Left lung (tissue), 10 donors: ENCODE measurements around the gene KRT28. TPM values are rescaled to one million over a fixed set of nuclear protein-coding genes. Genes with fewer than 3 reads are reported as not detected.
"Not testable (repeated sequence)": the region's sequence is repeated elsewhere in the genome, so short reads cannot be mapped to it uniquely, and the experiment has no call there.

Source experiments
- ATAC-seq: fragments of 200-7000 bp; cut with Tn5 transposase; one replicate; pipeline ENCODE4 v1.9.1; 2020; ENCODE audit warnings: moderate library complexity
- DNase-seq, 4 donors: peaks; one replicate each; pipeline ENCODE4 v3.0.0-alpha.2; 2013 to 2020
- H3K27ac ChIP-seq, 2 donors: fragments of 200-600 bp; sonication (generic) in 1 of 2; one replicate each; pipeline versions ENCODE4 v1.5.0 to v1.8.0; 2020 to 2021
- H3K27me3 ChIP-seq, 2 donors: fragments of 200-600 bp; sonication (generic) in 1 of 2; one replicate each; pipeline versions ENCODE4 v1.5.0 to v1.8.0; 2020 to 2021
- H3K36me3 ChIP-seq, 2 donors: fragments of 200-600 bp; sonication (generic) in 1 of 2; one replicate each; pipeline versions ENCODE4 v1.5.0 to v1.8.0; 2020 to 2021
- H3K4me1 ChIP-seq, 2 donors: fragments of 200-600 bp; one replicate each; pipeline ENCODE4 v1.8.0; 2021
- H3K4me3 ChIP-seq, 2 donors: fragments of 200-600 bp; sonication (generic) in 1 of 2; one replicate each; pipeline versions ENCODE4 v1.5.0 to v1.8.0; 2020 to 2021; ENCODE audit warnings: mild to moderate bottlenecking in 1 of 2
- H3K9me3 ChIP-seq, 2 donors: fragments of 200-600 bp; sonication (generic) in 1 of 2; one replicate each; pipeline versions ENCODE4 v1.5.0 to v1.8.0; 2020 to 2021
- intact Hi-C, 2 donors: fragments of 100-400 bp; cut with DNase I; formaldehyde crosslinking; loops; one replicate each; pipeline versions ENCODE4 v1.11.2 to v1.14.2; 2022
- polyA plus RNA-seq, 6 donors: library from polyadenylated mRNA; unstranded; fragments of 120-200 nt; gene quantifications; one replicate each; pipeline ENCODE4 v1.2.1, GENCODE V29; 2013; ENCODE audit not compliant: insufficient read length in 6 of 6
- total RNA-seq, 2 donors: library from RNA; stranded (reverse); fragmentation: NEBNext Ultra II Directional; extraction: Animal tissue kit (Norgen Biotek cat#: 25700); gene quantifications; one replicate each; pipeline ENCODE4 v1.2.1, GENCODE V29; 2021
- TF ChIP-seq, protein P1 (sequence below), 2 donors: fragments of 200-600 bp; sonication (generic) in 1 of 2; IDR thresholded peaks; one replicate each; pipeline versions ENCODE4 v1.5.0 to v1.8.0; 2021; ENCODE audit warnings: antibody characterized with exemption in 2 of 2
- donor health status: DM: no; HTN: yes; CAD: no.
- donor health status: DM: no; HTN: no; CAD: no.

Gene KRT28
- total and polyA plus RNA-seq, 8 donors, result not detected

DNA sequence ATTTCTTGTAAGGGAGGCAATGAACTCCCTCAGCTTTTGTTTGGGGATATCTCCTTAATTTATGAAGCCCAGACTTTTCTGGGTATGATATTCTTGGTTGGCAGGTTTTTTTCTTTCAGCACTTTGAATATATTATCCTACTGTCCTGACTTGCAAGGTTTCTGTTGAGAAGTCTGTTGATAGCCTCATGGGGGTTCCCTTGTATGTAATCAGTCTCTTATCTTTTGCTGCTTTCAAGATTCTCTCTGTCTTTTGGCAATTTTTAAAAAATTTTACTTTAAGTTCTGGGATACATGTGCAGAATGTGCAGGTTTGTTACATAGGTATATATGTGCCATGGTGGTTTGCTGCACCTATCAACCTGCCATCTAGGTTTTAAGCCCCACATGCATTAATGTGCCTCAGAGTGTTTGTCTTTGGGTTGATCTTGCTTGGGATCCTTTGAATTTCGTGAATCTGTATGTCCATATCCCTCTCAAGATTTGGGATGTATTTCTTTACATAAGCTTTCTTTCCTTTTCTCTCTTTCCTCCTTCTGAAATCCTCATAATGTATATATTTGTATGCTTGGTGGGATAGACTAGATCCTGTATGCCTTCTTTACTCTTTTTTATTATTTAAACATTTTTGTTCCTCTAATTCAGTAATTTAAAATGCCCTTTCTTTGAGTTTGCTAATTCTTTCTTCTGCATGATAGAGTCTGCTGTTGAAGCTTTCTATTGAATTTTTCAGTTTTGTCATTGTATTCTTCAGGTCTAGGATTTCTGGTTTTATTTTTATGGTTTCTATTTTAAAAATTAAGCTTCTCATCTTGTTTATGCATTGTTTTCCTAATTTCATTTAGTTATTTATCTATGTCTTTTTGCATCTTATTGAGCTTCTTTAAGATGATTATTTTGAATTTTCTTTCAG lies 39.4 kb downstream of the KRT28 start:
- TF ChIP-seq, protein P1, sequence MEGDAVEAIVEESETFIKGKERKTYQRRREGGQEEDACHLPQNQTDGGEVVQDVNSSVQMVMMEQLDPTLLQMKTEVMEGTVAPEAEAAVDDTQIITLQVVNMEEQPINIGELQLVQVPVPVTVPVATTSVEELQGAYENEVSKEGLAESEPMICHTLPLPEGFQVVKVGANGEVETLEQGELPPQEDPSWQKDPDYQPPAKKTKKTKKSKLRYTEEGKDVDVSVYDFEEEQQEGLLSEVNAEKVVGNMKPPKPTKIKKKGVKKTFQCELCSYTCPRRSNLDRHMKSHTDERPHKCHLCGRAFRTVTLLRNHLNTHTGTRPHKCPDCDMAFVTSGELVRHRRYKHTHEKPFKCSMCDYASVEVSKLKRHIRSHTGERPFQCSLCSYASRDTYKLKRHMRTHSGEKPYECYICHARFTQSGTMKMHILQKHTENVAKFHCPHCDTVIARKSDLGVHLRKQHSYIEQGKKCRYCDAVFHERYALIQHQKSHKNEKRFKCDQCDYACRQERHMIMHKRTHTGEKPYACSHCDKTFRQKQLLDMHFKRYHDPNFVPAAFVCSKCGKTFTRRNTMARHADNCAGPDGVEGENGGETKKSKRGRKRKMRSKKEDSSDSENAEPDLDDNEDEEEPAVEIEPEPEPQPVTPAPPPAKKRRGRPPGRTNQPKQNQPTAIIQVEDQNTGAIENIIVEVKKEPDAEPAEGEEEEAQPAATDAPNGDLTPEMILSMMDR (IDR thresholded peaks at IDR 0.05), result no peak
- DNase-seq (no peak), ATAC-seq (no peak)
- Histone ChIP-seq H3K27me3 (no peaks in the 10 kb centered on the region), H3K9me3 (peaks cover 0 to 59% of the 10 kb centered on the region in 2 donors), H3K4me3 (no peak overlapping the region), H3K27ac (no peak overlapping the region), H3K36me3 (no peaks in the 10 kb centered on the region), H3K4me1 (no peaks in the 10 kb centered on the region)
- intact Hi-C loops, result no loop called here

DNA sequence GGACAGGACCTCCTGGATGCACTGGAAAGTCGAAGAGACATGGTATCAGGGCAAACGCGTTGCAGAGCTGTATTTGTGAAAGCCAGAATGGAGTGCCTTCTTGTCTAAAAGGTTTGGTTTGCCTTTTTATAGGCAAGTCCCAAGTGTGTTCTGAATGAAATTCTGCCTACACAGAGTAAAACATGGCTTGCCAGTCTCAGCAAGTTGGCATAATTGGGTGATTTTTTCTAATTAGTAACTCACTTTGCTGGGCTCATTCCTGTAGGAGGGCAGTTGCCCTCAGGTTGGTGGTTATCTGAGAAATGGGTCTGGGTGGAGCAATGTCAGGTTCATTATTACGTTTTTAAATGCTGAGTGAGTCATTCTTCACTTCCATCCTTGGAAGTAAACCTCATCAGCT lies 44.5 kb downstream of the KRT28 start, which contains the start of gene KRT25:
TSS of gene KRT25 (minus strand) at position 101 of the 400 bp plus-strand sequence. CDS start at position 41, 60 bp downstream.
- H3K27me3 ChIP-seq, result peaks cover 0 to 5% of the 10 kb centered on the region in 2 donors
- no peak within 1 kb of the TSS for H3K4me3 ChIP-seq
- DNase-seq (no peak), ATAC-seq (no peak)
- TF ChIP-seq, protein P1 (IDR thresholded peaks at IDR 0.05), result no peak
- peaks cover 0 to 19% of the 10 kb centered on the region in 2 donors for H3K9me3 ChIP-seq
- H3K36me3 ChIP-seq, result no peaks in the 10 kb centered on the region
- H3K27ac ChIP-seq, result no peak within 1 kb of the TSS
- intact Hi-C loops, result no loop called here
- no peaks in the 10 kb centered on the region for H3K4me1 ChIP-seq

DNA sequence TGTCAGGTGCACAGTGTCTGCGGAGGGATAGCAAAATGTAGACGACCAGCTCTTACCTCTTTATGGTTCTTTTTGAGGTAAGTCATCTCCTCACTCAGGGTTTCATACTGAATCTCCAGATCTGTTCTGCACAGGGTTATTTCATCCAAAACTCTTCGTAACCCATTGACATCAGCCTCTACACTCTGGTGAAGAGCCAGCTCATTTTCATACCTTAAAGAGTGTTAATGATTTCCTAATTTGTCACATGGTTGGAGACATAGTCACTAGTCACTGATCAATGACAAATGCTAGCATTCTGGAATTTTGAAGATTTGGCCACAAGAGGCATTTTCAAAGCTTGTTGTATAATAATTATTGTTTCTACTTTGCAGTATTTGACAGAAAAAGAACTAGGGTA lies 46.0 kb downstream of the KRT28 start:
- TF ChIP-seq, protein P1 (IDR thresholded peaks at IDR 0.05), result no peak
- Histone ChIP-seq H3K36me3 (no peaks in the 10 kb centered on the region), H3K27me3 (peaks cover 0 to 9% of the 10 kb centered on the region in 2 donors), H3K9me3 (peaks cover 0 to 5% of the 10 kb centered on the region in 2 donors), H3K27ac (no peak overlapping the region), H3K4me1 (no peaks in the 10 kb centered on the region), H3K4me3 (no peak overlapping the region)
- intact Hi-C loops, result no loop called here
- ATAC-seq (no peak), DNase-seq (no peak)

DNA sequence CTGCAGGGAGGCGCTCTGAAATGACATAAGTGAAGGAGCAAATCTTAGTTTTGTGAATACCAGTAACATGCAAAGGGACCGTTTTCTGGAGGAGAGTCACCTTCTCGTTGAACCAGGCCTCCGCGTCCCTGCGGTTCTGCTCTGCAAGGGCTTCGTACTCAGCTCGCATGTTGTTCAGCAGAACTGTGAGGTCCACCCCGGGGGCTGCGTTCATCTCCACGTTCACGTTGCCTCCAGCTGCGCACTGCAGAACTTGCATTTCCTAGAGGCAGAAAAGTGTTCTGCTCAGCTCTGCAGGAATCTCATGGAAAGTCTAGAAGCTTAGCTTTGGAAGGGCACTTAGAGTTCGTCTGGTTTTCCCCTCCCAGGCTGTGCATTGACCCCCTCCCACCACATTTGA lies 48.7 kb downstream of the KRT28 start:
- Histone ChIP-seq H3K27ac (no peak overlapping the region), H3K9me3 (no peaks in the 10 kb centered on the region), H3K27me3 (peaks cover 0 to 10% of the 10 kb centered on the region in 2 donors), H3K4me3 (no peak overlapping the region), H3K36me3 (no peaks in the 10 kb centered on the region), H3K4me1 (no peaks in the 10 kb centered on the region)
- intact Hi-C loops, result no loop called here
- DNase-seq, result peak in 1 of 4 donors; percentile 65
- TF ChIP-seq, protein P1 (IDR thresholded peaks at IDR 0.05), result no peak
- ATAC-seq, result no peak

DNA sequence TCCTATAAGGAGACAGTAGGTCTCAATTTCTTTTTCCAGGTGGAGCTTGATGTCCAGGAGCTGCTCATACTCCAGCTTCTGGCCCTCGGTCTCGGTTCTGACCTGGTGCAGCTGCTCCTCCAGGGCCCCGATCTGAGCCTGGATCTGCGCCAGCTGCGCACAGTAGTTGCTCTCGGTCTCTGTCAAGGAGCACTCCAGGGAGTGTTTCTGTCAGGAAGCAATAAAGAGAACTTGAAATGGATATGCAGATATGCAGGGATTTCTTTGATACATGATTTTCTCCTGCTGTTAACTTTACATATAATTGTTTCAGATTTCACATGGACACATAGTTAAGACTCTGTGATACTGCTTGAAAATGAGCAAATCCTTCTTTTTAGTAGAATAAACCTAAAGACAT lies 49.4 kb downstream of the KRT28 start:
- Histone ChIP-seq H3K4me1 (no peaks in the 10 kb centered on the region), H3K36me3 (no peaks in the 10 kb centered on the region), H3K9me3 (no peaks in the 10 kb centered on the region), H3K4me3 (no peak overlapping the region), H3K27ac (no peak overlapping the region), H3K27me3 (peaks cover 0 to 10% of the 10 kb centered on the region in 2 donors)
- TF ChIP-seq, protein P1 (IDR thresholded peaks at IDR 0.05), result no peak
- intact Hi-C loops, result no loop called here
- DNase-seq, result no peak
- ATAC-seq, result no peak

DNA sequence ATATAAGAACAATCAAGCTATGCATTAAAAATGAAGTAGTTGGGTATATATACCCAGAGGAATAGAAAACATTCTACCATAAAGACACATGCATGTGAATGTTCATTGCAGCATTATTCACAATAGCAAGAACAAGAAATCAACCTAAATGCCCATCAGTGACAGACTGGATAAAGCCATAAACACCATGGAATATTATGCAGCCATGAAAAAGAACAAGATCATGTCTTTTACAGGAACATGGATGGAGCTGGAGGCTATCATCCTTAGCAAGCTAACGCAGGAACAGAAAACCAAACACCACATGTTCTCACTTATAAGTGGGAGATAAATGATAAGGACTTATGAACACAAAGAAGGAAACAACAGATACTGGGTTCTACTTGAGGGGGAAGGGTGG lies 51.1 kb downstream of the KRT28 start:
- ATAC-seq, H3K27ac ChIP-seq, intact Hi-C loops, DNase-seq, H3K36me3 ChIP-seq, H3K9me3 ChIP-seq, H3K4me3 ChIP-seq, H3K4me1 ChIP-seq: not testable (repeated sequence)
- H3K27me3 ChIP-seq, result peaks cover 0 to 10% of the 10 kb centered on the region in 2 donors
